Mononuclear cell (primary cell): ENCODE measurements around the gene BGLAP. TPM values are rescaled to one million over a fixed set of nuclear protein-coding genes. Genes with fewer than 3 reads are reported as not detected.

Experiments used
- H3K27me3 ChIP-seq: 2 replicates; pipeline ENCODE4 v1.6.0; 2011; ENCODE audit warnings: low read length, control low read depth; ENCODE audit not compliant: insufficient read depth
- H3K4me1 ChIP-seq: 2 replicates; pipeline ENCODE4 v1.5.1; 2011; ENCODE audit warnings: mild to moderate bottlenecking, low read length, control low read depth; ENCODE audit not compliant: insufficient read depth
- H3K4me3 ChIP-seq: 2 replicates; pipeline ENCODE4 v1.5.1; 2011; ENCODE audit warnings: mild to moderate bottlenecking, low read length, moderate library complexity
- H3K9me3 ChIP-seq: 2 replicates; pipeline ENCODE4 v1.5.1; 2011; ENCODE audit warnings: low read depth, mild to moderate bottlenecking, control low read depth, low read length
- total RNA-seq: library from RNA; depleted of rRNA; stranded (reverse); fragments of >200 nt; gene quantifications from one replicate; pipeline ENCODE4 v1.2.3, GENCODE V29; 2012

BGLAP gene
- 0.31 TPM for total RNA-seq

DNA sequence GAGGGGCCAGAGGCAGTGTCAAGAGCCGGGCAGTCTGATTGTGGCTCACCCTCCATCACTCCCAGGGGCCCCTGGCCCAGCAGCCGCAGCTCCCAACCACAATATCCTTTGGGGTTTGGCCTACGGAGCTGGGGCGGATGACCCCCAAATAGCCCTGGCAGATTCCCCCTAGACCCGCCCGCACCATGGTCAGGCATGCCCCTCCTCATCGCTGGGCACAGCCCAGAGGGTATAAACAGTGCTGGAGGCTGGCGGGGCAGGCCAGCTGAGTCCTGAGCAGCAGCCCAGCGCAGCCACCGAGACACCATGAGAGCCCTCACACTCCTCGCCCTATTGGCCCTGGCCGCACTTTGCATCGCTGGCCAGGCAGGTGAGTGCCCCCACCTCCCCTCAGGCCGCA is at the start of gene BGLAP:
TSS of gene BGLAP (plus strand) at position 259 of the 400 bp plus-strand sequence. CDS start at position 307, 48 bp downstream.
- Histone ChIP-seq H3K4me1 (peaks cover 17% of the 10 kb centered on the region), H3K9me3 (no peaks in the 10 kb centered on the region), H3K4me3 (no peak within 1 kb of the TSS), H3K27me3 (peaks cover 8% of the 10 kb centered on the region)

DNA sequence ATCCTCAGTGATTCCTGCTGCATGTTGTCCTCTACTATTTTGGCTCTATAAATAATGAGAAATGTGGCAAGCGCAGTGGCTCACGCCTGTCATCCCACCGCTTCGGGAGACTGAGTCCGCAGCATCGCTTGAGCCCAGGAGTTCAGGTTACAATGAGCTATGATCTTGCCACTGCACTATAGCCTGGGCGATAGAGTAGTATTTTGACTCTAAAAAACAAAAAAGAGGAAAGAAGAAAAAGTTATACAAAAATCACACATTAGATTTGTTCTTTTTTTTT is 48.8 kb upstream of the BGLAP start:
- Histone ChIP-seq H3K9me3 (no peaks in the 10 kb centered on the region), H3K4me3 (peak overlapping the region; percentile 87), H3K4me1 (peaks cover 37% of the 10 kb centered on the region), H3K27me3 (no peaks in the 10 kb centered on the region)

DNA sequence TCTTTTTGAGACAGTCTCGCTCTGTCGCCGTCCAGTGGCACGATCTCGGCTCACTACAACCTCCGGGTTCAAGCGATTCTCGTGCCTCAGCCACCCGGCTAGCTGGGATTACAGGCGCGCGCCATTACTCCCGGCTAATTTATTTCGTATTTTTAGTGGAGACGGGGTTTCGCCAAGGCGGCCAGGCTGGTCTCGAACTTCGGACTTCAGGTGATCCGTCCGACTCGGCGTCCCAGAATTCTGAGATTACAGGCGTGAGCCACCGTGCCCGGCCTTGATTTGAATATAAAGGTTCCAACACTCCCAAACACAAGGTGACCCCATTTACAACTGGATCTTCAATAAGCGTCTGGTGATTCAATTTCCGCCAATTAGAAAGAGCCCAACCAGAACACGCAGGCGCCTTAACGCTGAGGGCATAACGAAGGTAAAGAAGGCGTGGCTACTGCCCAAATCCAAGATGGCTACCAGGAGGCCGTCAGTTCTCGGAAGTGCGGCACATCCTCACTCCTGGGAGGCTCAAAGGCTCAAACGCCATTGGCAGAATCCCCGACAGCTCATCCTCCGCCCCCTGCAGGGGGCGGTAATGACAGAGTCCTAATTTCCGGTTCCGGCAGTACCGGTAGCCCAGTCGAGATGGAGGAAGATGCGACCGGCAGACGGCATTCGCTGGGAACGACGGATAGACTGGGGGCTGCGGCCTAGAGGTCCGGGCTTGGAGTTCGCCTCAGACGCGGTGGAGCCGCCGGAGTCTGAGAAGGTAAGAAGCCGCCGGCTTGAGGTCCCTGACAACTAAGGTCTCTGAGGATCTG is 48.3 kb upstream of the BGLAP start, which contains the start of gene SLC25A44:
TSS of gene SLC25A44 (plus strand) at position 617 of the 812 bp plus-strand sequence. CDS start 5,744 bp downstream, outside the sequence.
- H3K4me3 ChIP-seq, result peak within 1 kb of the TSS; percentile 87
- no peaks in the 10 kb centered on the region for H3K27me3 ChIP-seq
- peaks cover 41% of the 10 kb centered on the region for H3K4me1 ChIP-seq
- H3K9me3 ChIP-seq, result no peaks in the 10 kb centered on the region

DNA sequence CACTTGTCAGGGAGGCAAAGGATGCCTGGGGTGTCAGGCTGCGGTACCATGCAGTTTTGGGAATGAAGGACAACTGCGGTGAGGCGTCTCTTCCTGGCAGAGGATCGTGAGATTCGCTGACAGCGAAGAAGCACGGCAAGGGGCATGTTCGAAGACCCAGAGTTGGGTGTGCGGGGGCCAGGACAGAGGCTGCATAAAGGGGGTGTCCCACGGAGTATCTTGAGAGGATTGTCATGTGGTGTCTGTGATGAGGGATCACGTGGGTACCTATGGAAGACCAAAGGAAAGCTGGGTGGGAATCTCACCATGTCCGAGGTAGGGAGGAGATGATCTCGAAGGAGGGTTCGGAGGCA is 47.7 kb upstream of the BGLAP start:
- no peaks in the 10 kb centered on the region for H3K27me3 ChIP-seq

DNA sequence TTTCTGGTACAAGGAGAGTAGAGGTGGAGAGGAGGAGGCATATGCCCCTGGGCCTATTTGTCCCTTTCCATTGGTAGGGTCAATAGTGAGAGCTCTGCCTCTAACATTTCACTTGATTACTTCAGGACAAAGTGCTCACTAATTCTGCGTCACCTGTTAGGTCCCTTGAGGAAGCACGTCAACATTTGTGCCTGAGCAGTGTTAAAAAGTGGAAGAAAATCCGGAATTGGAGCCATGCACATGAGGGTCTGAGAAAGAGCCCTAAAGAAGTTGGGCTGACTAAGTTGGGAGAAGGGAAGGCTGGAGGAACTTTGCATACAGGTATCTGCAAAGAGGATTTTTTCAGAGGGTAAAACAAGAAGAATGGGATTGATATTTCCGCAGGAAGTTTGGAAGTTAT is 46.1 kb upstream of the BGLAP start:
- Histone ChIP-seq H3K4me3 (no peak overlapping the region), H3K27me3 (no peaks in the 10 kb centered on the region), H3K4me1 (peaks cover 56% of the 10 kb centered on the region)

More for the DNA sequence above, 47.7 kb upstream of the BGLAP start:
- no peaks in the 10 kb centered on the region for H3K9me3 ChIP-seq
- H3K4me1 ChIP-seq, result peaks cover 46% of the 10 kb centered on the region
- H3K4me3 ChIP-seq, result peak overlapping the region; percentile 87

DNA sequence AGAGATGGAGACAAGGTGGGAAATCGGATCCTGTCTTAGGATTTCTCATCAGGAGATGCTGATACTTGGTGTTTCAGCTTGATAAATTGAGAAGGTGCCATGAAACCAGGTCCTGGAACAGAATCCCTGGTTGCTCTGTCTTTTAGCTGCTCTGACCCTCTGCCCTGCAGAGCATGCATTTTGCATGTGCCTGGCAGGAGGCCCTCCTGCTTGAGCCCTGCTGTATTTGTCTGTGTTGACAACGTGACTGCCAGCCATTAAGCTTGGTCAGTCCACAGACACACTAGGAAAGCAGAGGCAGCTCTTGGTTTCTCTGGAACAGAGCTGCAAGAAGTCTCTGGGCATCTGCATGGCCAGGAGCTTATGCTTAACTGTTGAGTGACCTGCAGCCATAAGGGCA is 45.5 kb upstream of the BGLAP start:
- H3K27me3 ChIP-seq, result no peaks in the 10 kb centered on the region
- peaks cover 62% of the 10 kb centered on the region for H3K4me1 ChIP-seq
- no peaks in the 10 kb centered on the region for H3K9me3 ChIP-seq
- H3K4me3 ChIP-seq, result no peak overlapping the region

More for the DNA sequence above, 46.1 kb upstream of the BGLAP start:
- H3K9me3 ChIP-seq, result no peaks in the 10 kb centered on the region

DNA sequence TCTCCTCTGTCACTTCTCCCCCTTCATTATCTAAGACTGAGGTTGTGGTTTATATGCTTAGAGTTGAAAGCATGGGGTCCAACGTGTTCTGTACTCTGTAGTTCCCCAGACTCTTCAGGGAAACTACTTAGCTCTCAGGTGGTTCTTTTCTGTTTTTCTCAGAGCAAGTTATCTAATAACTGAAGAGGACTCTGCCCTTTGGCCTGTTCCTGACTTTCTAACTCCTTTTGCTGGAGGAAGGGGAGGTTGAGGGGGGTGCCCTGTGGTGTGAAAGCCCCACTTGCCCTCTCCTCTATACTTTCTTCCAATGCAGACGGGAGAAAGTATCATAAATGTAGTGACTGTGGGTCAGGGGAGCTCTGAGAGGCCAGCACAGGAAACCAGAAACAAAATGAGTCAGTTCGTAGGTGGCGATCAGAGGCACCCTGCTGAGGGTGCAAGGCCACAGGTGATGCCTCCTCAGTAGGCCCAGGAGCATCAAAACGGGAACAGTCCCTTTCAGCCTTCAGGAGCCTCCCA is 43.1 kb upstream of the BGLAP start:
- Histone ChIP-seq H3K27me3 (no peaks in the 10 kb centered on the region), H3K4me1 (peaks cover 64% of the 10 kb centered on the region), H3K9me3 (no peaks in the 10 kb centered on the region), H3K4me3 (no peak overlapping the region)

DNA sequence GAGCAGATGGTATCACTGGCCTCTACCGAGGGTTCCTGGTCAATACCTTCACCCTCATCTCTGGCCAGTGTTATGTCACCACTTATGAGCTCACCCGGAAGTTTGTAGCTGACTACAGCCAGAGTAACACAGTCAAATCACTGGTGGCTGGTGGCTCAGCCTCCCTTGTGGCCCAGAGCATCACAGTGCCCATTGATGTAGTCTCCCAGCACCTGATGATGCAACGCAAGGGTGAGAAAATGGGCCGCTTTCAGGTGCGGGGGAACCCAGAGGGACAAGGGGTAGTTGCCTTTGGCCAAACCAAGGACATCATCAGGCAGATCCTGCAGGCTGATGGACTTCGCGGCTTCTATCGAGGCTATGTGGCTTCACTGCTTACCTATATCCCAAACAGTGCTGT is 41.9 kb upstream of the BGLAP start:
- H3K9me3 ChIP-seq, result no peaks in the 10 kb centered on the region
- no peaks in the 10 kb centered on the region for H3K27me3 ChIP-seq
- peaks cover 56% of the 10 kb centered on the region for H3K4me1 ChIP-seq

DNA sequence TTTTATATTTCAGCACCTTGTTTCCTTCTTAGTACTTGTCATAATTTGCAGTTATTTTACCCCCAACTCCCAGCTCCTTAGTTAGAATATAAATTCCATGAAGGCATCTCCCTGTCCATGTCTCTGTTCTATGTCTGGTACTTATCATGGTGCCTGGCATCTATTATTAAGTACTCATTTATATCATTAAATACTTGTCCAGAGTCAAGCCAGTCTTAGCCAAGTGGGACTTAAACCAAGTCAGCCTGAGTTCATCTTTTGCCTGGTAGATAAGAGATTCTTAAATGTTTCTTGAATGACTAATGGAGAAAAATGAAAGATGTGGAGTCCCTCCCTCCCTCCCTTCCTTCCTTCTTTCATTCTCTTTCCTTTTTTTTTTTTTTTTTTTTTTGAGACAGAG is 38.7 kb upstream of the BGLAP start:
- no peaks in the 10 kb centered on the region for H3K9me3 ChIP-seq
- H3K4me1 ChIP-seq, result peaks cover 37% of the 10 kb centered on the region
- H3K4me3 ChIP-seq, result no peak overlapping the region
- H3K27me3 ChIP-seq, result no peaks in the 10 kb centered on the region

More for the DNA sequence above, 41.9 kb upstream of the BGLAP start:
- H3K4me3 ChIP-seq, result no peak overlapping the region

DNA sequence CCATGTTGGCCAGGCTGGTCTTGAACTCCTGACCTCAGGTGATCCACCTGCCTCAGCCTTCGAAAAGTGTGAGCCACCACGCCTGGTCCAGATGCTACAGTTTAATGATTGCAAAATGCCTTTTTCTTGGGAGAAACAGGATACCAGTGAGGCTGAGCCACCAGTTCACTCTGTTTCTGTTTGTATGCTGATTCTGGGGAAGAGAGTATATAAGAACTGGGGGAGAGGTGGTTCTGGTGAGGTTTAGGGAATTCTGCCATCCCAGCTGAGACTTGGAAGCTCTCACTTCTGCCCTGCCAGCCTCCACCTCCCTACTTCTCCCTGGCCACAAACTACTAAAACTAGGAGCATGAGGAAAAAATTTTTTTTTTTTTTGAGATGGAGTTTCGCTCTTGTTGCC is 37.3 kb upstream of the BGLAP start:
- Histone ChIP-seq H3K27me3 (no peaks in the 10 kb centered on the region), H3K4me3 (no peak overlapping the region), H3K4me1 (peaks cover 28% of the 10 kb centered on the region), H3K9me3 (no peaks in the 10 kb centered on the region)

DNA sequence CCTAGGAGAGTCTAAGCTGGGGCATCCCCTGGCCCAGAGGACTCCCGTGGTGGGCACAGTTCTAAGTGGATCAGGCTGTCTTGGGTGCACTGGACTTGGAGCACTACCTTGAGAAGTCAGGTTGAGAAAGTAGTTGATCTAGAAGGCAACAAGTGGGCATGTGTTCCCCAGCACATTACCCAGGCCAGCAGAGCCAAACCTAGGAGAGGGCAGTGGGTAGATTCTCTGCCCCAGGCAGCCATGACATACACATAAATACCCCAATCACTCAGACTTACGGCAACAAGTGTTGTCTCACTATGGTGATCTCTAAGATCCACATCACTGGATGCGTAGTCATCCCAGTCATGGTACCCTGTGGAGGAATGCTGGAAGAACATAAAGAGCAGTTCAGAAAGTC is 30.7 kb upstream of the BGLAP start:
- Histone ChIP-seq H3K27me3 (no peaks in the 10 kb centered on the region), H3K4me3 (no peak overlapping the region), H3K4me1 (peaks cover 25% of the 10 kb centered on the region), H3K9me3 (no peaks in the 10 kb centered on the region)

DNA sequence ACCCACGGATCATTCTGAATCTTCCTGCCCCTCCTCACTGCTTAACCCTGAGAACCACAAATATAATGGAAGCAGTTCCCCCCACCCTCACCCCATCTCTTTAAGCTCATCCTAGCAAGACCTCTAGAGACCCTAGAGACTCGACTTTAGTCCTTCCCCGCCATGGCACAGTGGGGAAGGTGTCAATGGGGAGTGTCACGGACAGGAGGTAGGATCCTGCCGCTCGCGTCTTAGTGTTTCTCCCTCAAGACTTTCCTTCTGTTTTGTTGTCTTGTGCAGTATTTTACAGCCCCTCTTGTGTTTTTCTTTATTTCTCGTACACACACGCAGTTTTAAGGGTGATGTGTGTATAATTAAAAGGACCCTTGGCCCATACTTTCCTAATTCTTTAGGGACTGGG is 29.9 kb upstream of the BGLAP start:
- Histone ChIP-seq H3K9me3 (no peaks in the 10 kb centered on the region), H3K4me3 (no peak overlapping the region), H3K4me1 (peaks cover 26% of the 10 kb centered on the region), H3K27me3 (no peaks in the 10 kb centered on the region)

DNA sequence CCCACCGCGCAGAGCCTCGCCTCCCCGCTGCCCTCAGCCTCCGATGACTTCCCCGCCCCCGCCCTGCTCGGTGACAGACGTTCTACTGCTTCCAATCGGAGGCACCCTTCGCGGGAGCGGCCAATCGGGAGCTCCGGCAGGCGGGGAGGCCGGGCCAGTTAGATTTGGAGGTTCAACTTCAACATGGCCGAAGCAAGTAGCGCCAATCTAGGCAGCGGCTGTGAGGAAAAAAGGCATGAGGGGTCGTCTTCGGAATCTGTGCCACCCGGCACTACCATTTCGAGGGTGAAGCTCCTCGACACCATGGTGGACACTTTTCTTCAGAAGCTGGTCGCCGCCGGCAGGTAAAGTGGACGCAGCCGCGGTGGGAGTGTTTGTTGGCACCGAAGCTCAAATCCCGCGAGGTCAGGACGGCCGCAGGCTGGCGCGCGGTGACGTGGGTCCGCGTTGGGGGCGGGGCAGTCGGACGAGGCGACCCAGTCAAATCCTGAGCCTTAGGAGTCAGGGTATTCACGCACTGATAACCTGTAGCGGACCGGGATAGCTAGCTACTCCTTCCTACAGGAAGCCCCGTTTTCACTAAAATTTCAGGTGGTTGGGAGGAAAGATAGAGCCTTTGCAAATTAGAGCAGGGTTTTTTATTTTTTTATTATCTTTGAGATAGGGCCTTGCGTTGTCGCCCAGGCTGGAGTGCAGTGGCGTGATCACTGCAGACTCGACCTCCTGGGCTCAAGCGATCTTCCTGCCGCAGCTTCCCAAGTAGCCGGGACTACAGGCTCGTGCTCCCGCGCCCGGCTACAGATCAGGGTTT is 28.9 kb upstream of the BGLAP start, which contains the start of gene PMF1:
TSS of gene PMF1 (plus strand) at position 175 of the 811 bp plus-strand sequence. CDS start at position 184, 9 bp downstream.
- Histone ChIP-seq H3K9me3 (no peaks in the 10 kb centered on the region), H3K4me1 (peaks cover 35% of the 10 kb centered on the region), H3K27me3 (no peaks in the 10 kb centered on the region), H3K4me3 (peak within 1 kb of the TSS; percentile 79)

DNA sequence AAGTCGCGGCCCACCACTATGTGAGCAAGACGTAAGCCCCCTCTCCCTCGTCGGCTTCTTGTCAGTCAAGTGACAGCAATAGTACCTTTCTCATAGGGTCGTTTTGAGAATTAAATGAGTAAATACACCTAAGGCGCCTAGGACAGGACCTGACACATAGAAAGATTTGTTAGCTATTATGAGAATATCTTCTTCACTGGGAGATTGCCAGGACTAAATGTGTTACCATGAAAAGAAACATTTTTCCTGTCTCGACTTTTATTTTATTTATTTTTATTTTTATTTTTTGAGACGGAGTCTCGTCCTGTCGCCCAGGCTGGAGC is 28.4 kb upstream of the BGLAP start:
- peaks cover 41% of the 10 kb centered on the region for H3K4me1 ChIP-seq
- H3K4me3 ChIP-seq, result peak overlapping the region; percentile 79
- no peaks in the 10 kb centered on the region for H3K27me3 ChIP-seq
- no peaks in the 10 kb centered on the region for H3K9me3 ChIP-seq

DNA sequence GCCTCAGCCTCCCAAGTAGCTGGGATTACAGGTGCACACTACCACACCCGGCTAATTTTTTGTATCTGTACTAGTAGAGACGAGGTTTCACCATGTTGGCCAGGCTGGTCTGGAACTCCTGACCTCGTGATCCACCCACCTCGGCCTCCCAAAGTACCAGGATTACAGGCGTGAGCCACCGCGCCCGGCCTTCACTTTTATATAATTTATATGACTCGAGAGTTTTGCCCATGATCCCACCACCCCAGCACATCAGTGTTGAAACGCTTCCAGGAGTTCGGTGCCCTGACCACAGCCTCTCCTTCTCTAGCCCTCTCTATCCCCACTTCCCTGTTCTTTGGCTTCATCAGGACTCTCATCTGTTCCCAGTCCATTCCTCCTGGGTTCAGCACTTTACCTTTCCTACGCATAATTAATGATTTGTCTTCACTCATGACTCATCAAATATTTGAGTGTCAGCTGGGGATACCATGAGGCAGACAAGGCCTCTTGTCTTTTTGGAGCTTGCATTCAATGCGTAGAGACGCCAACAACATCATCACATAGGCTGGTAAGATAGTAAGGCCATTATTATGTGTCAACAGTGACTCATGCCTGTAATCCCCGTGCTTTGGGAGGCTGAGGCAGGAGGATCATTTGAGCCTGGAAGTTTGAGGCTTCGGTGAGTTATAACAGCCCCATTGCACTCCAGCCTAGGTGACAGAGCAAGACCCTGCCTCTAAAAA is 27.8 kb upstream of the BGLAP start:
- H3K4me3 ChIP-seq, result peak overlapping the region; percentile 79
- H3K9me3 ChIP-seq, result no peaks in the 10 kb centered on the region
- no peaks in the 10 kb centered on the region for H3K27me3 ChIP-seq
- peaks cover 47% of the 10 kb centered on the region for H3K4me1 ChIP-seq
